ENCODE results near the gene TEX50.
"Not testable (repeated sequence)": the region's sequence is repeated elsewhere in the genome, so short reads cannot be mapped to it uniquely, and the experiment has no call there.

Gene TEX50

GRCh38 chr1:173635116-173635515 lies at the start of gene TEX50:
TSS of gene TEX50 (plus strand) at chr1:173635338. CDS start at chr1:173635522, 184 bp downstream.
- no peak for DNase-seq

DNA sequence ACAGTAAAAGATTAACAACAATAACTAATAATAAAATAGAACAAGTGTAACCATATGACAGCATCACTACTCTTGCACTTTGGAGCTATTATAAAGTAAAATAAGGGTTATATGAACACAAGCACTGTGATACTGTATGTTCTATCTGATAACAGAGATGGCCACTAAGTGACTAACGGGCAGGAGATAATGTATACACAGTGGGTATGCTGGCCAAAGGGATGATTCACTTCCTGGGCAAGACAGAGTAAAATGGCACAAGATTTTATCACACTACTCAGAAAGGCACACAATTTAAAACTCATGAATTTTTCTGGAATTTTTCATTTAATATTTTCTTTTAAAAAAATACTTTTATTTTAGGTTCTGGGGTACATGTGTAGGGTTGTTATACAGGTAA lies 44.6 kb upstream of the TEX50 start:
- no peak for DNase-seq

DNA sequence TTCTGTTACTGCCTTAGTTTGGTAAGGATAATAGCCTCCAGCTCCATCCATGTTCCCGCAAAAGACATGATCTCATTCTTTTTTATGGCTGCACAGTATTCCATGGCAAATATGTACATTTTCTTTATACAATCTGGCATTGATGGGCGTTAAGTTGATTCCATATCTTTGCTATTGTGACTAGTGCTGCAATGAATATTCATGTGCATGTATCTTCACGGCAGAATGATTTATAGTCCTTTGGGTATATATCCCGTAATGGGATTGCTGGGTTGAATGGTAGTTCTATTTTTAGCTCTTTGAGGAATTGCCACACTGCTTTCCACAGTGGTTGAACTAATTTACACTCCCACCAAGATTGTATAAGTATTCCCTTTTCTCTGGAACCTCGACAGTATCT lies 44.0 kb upstream of the TEX50 start:
- not testable (repeated sequence) for DNase-seq

DNA sequence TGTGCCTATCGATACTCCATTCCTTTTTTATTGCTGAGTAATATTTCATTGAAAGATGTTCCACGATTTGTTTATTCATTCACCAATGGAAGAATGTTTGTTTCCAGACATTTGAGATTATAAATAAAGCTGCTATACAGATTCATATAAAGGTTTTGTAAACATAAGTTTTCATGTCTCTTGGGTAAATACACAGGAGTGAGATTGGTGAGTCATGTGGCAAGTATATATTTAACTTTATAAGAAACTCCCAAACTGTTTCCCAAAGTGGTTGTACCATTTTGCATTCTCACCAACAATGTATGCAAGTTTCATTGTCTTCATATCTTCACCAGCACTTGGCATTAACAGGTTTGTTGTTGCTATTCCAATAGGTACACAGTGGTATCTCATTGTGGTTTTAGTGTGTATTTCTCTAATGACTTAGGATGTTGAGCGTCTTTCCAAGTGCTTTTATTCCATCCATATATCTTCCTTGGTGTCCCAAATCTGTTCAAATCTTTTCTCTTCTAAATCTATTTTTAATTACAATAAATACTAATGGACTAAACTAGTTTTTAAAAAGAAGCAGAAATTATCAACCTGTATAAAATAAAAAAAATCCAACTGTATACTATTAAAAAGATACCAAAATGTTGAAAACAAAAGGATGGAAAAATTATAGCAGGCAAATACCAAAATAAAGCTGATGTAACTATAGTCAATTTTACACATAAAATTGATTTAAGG lies 38.9 kb upstream of the TEX50 start:
- DNase-seq, result no peak

DNA sequence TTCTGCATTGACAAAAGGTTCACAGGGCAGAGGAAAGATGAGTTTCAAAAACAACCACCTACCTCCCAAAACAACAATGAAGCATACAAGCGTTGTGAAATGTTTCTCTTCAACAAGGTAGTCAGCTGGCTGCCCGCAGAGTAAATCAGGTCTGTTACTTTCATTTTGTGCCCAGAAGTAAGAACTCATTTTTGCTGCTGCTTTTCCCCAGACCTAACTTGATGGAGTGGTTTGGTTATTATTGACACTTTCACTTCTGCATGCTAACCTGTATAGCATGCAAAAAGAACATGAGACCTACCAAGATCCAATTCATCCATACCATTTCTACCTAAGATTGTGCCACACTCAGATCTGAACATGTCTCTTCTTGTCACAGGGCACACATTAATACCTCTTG lies 33.5 kb upstream of the TEX50 start:
- no peak for DNase-seq

DNA sequence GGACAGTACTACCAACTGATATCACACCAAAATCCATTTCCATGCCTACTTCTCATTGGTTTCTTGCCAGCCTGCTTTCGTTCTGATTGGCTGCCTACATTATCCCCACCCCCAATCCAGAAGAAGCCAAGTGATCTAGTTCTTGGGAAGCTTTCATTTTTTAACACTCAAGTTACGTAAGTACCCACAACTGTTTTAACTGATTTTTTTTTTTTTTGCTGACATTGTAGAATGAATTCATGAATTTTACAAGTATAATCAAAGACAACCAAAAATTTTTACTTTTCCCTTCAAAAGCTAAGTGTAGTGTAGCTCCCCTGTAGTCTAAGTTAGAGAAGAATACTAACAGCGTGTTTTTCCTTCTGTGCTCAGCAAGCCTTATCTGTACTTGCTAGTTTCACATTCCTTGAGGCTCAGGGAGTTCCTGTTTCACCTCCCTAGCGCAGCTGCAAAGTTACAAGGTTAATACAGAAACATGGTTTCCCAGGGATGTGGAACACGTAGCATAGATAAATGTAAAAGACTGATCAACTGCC lies 32.0 kb upstream of the TEX50 start, which contains the start of gene SLC9C2:
Gene SLC9C2, minus strand, starts transcription at position 17 of the 536 bp plus-strand sequence. CDS start 1,296 bp downstream, outside the sequence.
- peak; percentile 16 to 40 (median 24) for DNase-seq

GRCh38 chr1:173608503-173609216 lies 26.5 kb upstream of the TEX50 start:
- no peak for DNase-seq

- DNase-seq, result not testable (repeated sequence)
Observed at GRCh38 chr1:173613086-173613485, 22.1 kb upstream of the TEX50 start.

DNA sequence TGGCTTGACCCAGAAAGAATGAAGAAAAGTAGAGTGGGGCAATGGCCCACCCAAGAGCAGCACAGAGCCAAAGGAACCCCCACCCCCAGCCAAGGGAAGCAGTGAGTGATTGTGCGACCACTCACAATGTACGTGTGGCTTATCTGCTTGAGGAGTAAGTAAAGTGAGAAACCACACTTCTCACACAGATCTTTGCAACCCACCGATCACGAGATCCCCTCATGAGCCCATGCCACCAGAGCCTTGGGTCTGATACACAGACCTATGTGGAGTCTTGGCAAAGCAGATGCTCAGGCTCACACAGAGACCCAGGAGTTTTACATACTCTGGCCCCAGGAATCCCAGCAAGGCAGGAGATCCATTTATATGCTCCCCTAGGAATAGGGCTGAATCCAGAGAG lies 18.3 kb upstream of the TEX50 start:
- no peak for DNase-seq

- DNase-seq, result no peak
Observed at GRCh38 chr1:173627269-173627668, 7.9 kb upstream of the TEX50 start.

DNA sequence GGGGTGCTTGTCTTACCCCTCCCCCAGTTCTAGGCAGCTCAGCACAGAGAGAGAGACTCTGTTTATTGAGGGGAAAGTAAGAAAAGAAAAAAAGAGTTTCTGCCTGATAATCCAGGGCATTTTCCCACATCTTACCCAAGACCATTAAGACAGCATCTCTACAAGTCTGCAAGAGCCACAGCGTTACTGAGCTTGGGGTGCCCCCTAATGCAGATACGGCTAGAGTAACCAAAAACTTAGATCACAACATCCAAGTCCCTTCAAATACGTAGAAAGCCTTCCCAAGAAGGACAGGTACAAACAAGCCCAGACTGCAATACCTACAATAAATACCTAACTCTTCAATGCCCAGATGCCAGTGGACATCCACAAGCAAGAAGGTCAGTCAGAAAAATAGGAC lies 6.2 kb upstream of the TEX50 start:
- DNase-seq, result no peak

GRCh38 chr1:173637236-173638042 lies 2.3 kb downstream of the TEX50 start:
- DNase-seq, result not testable (repeated sequence)

- no peak for DNase-seq
Observed at GRCh38 chr1:173638043-173639021, 3.2 kb downstream of the TEX50 start.

DNA sequence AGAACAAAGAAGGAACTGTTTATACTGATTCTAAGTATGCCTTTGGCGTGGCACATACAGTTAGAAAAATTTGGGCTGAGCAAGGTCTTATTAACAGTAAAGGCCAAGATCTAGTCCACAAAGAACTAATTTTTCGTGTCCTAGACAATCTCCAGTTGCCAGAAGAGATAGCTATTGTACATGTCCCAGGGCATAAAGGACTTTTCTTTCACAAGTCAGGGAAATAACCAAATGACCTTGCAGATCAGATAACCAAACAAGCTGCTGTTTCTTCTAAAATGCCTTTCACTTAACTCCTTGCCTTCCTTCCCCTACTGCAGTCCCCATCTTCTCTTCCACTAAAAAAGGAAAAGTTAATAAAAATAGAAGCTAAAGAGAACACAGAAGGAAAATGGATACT lies 4.0 kb downstream of the TEX50 start:
- DNase-seq, result no peak

DNA sequence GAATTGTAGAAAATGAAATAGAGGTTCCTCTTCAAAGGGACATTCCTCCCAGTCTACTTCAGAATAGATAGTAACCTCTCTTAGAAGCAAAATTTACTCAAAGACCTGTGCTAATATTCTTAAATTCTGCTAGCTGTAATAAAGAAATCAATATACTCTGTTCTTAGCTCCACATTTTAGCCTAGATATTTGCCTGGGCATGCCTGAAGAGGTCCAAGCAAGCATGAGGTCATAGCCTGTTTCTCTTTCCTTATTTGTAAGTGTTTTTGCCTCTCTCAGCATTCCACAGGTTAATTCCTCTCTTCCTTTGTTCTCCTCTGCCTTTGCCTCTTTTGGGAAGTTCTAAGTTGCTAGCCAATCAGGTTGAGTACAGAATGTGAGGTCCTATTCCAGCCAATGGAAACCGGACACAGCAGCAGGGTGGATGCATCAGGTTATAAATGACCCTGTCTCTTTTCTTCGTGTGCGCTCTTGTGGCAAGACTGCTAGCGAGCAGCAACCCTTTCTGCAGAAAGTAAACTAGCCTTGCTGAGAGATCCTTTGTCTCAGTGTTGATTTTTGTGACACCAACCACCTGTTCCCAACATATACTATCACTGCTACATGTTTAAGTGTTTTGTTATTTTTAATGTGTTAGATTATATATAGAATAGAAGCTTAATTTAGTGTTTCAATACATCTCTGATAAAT lies 7.5 kb downstream of the TEX50 start:
- DNase-seq, result not testable (repeated sequence)

GRCh38 chr1:173646656-173647055 lies 11.5 kb downstream of the TEX50 start:
- no peak for DNase-seq

DNA sequence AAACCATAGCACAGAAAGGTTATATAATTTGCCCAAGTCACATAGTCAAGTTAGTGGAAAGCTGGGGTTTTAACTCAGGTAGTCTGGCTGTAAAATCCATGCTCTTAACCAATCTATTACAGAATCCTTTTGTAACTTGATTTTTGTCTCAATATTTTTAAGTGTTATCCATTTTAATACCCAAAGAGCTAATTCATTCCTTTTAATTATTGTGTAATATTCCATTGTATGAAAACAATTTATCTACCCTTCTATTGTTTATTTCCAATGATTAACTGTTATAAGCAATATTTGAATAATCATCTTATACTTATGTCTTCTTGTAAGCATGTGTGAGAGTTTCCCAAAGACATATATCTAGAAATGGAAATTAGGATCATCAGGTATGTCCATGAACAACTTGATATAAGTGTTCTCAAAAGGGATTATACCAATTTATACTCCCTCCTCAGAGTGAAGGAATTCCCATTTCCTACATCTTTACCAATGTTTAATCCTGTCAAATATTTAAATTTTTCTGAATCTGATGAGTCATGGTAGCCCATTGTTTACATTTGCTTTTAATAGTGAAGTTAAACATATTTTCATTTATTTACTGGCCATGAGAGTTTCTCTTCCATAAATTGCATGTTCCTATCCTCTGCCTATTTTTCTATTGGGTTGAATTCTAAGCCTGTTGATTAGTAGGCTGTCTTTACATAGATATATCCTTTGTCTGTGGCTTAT lies 13.9 kb downstream of the TEX50 start:
- no peak for DNase-seq

DNA sequence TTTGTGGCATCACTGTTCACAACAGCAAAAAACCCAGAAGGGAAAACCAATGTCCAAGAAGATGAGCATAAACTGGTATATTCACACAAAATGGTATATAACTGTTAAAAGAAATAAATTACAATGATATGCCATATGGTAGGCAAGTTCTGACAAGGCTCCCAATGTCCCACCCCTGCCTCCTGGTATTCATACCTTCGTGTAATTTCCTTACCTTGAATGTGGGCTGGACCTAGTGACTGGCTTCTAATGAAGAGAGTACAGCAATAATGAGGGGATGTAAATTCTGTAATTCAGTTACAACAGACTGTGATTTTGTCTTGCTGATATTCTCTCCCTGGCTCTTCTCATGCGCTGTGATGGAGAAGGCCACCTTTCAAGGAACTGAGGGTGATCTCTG lies 25.2 kb downstream of the TEX50 start:
- DNase-seq, result no peak

- no peak for DNase-seq
Observed at GRCh38 chr1:173661271-173661670, 26.1 kb downstream of the TEX50 start.

GRCh38 chr1:173661763-173662162 lies 26.6 kb downstream of the TEX50 start:
- no peak for DNase-seq

DNA sequence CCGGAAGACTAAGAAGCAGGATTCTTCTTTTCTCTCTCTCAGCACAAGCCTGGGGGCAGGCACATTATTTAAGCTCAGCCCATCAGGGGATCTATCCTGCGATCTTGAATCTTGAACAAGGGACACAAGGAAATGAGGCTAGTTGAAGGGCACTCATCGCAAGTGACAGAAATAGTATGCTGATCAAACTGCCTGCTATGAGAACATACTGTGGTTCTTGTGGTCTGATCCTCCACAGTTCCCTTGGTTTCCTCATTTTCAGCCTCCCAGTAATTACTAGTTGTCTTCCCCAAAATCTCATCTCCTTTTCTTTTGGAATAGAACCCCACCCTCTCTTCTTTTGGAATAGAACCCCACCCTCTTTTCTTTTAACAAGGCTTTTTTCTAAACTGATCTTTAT lies 28.0 kb downstream of the TEX50 start:
- DNase-seq, result peak; percentile 30 to 47 (median 45)
